Measurements from ENCODE around the gene TRIM5. TPM values are rescaled to one million over a fixed set of nuclear protein-coding genes. Genes with fewer than 3 reads are reported as not detected.

TRIM5 gene
- total and polyA plus RNA-seq, 2 donors (not counting 1 experiment from before 2014, with no cell fraction given), result 10.1 to 39.5 TPM

DNA sequence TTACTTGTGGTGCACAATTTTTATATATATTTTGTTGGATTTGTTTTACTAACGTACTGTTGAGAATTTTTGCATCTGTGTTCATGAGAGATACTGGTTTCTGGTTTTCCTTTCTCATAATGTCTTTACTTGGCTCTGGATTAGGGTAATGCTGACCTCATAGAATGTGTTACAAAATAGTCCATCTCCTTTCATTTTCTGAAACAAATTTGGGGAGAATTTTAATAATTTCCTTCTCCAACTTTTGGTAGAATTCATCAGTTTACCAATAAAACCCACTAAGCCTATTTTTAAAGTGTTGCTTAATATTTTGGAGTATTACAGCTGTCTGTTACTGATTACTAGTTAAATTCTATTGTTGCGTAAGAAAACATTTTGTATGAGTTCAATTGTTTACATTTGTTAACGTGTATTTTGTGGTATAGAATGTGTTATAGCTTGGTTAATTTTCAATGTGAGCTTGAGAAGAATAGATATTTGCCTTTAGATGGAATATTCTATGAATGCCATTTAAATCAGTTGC lies 16.2 kb upstream of the TRIM5 start:
- no peak overlapping the region for H3K4me3 ChIP-seq (ENCODE audit: control extremely low read depth in 1 of 5, extremely low read depth in 1 of 5, insufficient read depth in 1 of 5, low read depth in 2 of 5, low read length in 4 of 5)
- DNase-seq, result no peak
- no peaks in the 10 kb centered on the region for H3K9me3 Mint-ChIP-seq (ENCODE audit: insufficient read depth)
- TF ChIP-seq EZH2 (IDR thresholded peaks at IDR 0.05; ENCODE audit: borderline replicate concordance, insufficient read depth, low read depth, low read length, poor library complexity, severe bottlenecking), result no peak
- TF ChIP-seq, protein P1, sequence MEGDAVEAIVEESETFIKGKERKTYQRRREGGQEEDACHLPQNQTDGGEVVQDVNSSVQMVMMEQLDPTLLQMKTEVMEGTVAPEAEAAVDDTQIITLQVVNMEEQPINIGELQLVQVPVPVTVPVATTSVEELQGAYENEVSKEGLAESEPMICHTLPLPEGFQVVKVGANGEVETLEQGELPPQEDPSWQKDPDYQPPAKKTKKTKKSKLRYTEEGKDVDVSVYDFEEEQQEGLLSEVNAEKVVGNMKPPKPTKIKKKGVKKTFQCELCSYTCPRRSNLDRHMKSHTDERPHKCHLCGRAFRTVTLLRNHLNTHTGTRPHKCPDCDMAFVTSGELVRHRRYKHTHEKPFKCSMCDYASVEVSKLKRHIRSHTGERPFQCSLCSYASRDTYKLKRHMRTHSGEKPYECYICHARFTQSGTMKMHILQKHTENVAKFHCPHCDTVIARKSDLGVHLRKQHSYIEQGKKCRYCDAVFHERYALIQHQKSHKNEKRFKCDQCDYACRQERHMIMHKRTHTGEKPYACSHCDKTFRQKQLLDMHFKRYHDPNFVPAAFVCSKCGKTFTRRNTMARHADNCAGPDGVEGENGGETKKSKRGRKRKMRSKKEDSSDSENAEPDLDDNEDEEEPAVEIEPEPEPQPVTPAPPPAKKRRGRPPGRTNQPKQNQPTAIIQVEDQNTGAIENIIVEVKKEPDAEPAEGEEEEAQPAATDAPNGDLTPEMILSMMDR (IDR thresholded peaks at IDR 0.05), result no peak
- H2AFZ ChIP-seq (ENCODE audit: insufficient read depth, low read depth, low read length, poor library complexity, severe bottlenecking), result no peak overlapping the region
- H3K4me2 ChIP-seq (replicated peaks; ENCODE audit: low read depth, low read length, poor library complexity, severe bottlenecking), result peak overlapping the region; percentile 60
- intact Hi-C loops (cut with micrococcal nuclease), result no loop called here
- ChIA-PET POLR2A (interaction anchor here (0.7 to 1.5 kb wide), 3 partner anchors 11 to 16 kb away, joined by 3 to 9 read pairs (median 5); partner anchors contain the start of genes TRIM22 and TRIM5), CTCF (interaction anchor here (0.8 to 4.5 kb wide), 4 partner anchors 10 to 17 kb away, joined by 3 to 42 read pairs (median 19); partner anchors contain the start of genes TRIM22 and TRIM5)
- H3K79me2 ChIP-seq (ENCODE audit: control insufficient read depth, insufficient read depth, low read length), result peaks cover 85% of the 10 kb centered on the region
- no peaks in the 10 kb centered on the region for H3K27me3 Mint-ChIP-seq
- no peak overlapping the region for H3K9ac ChIP-seq (ENCODE audit: low read length)
- H3K36me3 ChIP-seq (replicated peaks in 1 of 2; ENCODE audit: control extremely low read depth in 1 of 2, control insufficient read depth in 1 of 2, extremely low read depth in 1 of 2, insufficient read depth in 2 of 2, low read length in 1 of 2), result peaks cover 17 to 79% of the 10 kb centered on the region in 2 experiments
- peak overlapping the region; percentile 93 for H3K27ac Mint-ChIP-seq
- H3K27ac ChIP-seq (ENCODE audit: low read length in 2 of 2), result peak overlapping the region; percentile 31 to 33
- peaks cover 33% of the 10 kb centered on the region for H4K20me1 ChIP-seq (ENCODE audit: control insufficient read depth, insufficient read depth, low read length, poor library complexity, severe bottlenecking)
- peaks cover 11 to 18% of the 10 kb centered on the region in 2 donors for H3K4me1 ChIP-seq (ENCODE audit: control insufficient read depth in 2 of 2, insufficient read depth in 2 of 2, low read length in 2 of 2)
- peak overlapping the region; percentile 83 for H3K4me3 Mint-ChIP-seq
- peaks cover 62% of the 10 kb centered on the region for H3K4me1 Mint-ChIP-seq
- no peaks in the 10 kb centered on the region for H3K27me3 ChIP-seq (replicated peaks in 1 of 4; ENCODE audit: control extremely low read depth in 1 of 4, control insufficient read depth in 3 of 4, insufficient read depth in 4 of 4, low read length in 3 of 4)
- WGBS (ENCODE audit: insufficient coverage), result 38% methylated on average over 2 of the region's 3 CpGs
- no peak for ATAC-seq (ENCODE audit: low read depth)
- no peaks in the 10 kb centered on the region for H3K9me3 ChIP-seq (ENCODE audit: control extremely low read depth in 1 of 3, control insufficient read depth in 2 of 3, insufficient read depth in 1 of 3, low read length in 2 of 3)

GRCh38 chr11:5700421-5701054 lies 15.7 kb upstream of the TRIM5 start:
- Histone ChIP-seq H3K9me3 (ENCODE audit: control extremely low read depth in 1 of 3, control insufficient read depth in 2 of 3, insufficient read depth in 1 of 3, low read length in 2 of 3) (no peaks in the 10 kb centered on the region), H4K20me1 (ENCODE audit: control insufficient read depth, insufficient read depth, low read length, poor library complexity, severe bottlenecking) (peaks cover 37% of the 10 kb centered on the region), H3K4me1 (ENCODE audit: control insufficient read depth in 2 of 2, insufficient read depth in 2 of 2, low read length in 2 of 2) (peaks cover 14 to 23% of the 10 kb centered on the region in 2 donors), H3K9ac (ENCODE audit: low read length) (peak overlapping the region; percentile 31), H3K4me2 (replicated peaks; ENCODE audit: low read depth, low read length, poor library complexity, severe bottlenecking) (peak overlapping the region; percentile 60), H3K27me3 (replicated peaks in 1 of 4; ENCODE audit: control extremely low read depth in 1 of 4, control insufficient read depth in 3 of 4, insufficient read depth in 4 of 4, low read length in 3 of 4) (no peaks in the 10 kb centered on the region), H3K4me3 (ENCODE audit: control extremely low read depth in 1 of 5, extremely low read depth in 1 of 5, insufficient read depth in 1 of 5, low read depth in 2 of 5, low read length in 4 of 5) (peak overlapping the region in 3 of 5 experiments; percentile 29 to 49 (median 31)), H3K79me2 (ENCODE audit: control insufficient read depth, insufficient read depth, low read length) (peaks cover 87% of the 10 kb centered on the region), H3K36me3 (replicated peaks in 1 of 2; ENCODE audit: control extremely low read depth in 1 of 2, control insufficient read depth in 1 of 2, extremely low read depth in 1 of 2, insufficient read depth in 2 of 2, low read length in 1 of 2) (peaks cover 17 to 78% of the 10 kb centered on the region in 2 experiments), H3K27ac (ENCODE audit: low read length in 2 of 2) (peak overlapping the region; percentile 33 to 76), H2AFZ (ENCODE audit: insufficient read depth, low read depth, low read length, poor library complexity, severe bottlenecking) (peak overlapping the region; percentile 47)
- Mint-ChIP-seq H3K27me3 (no peaks in the 10 kb centered on the region), H3K4me3 (peak overlapping the region; percentile 83), H3K4me1 (peaks cover 68% of the 10 kb centered on the region), H3K27ac (peak overlapping the region; percentile 93), H3K9me3 (ENCODE audit: insufficient read depth) (no peaks in the 10 kb centered on the region)
- intact Hi-C loops (cut with micrococcal nuclease), result loop anchor here (1.0 kb wide), 2 partner anchors 11 to 16 kb away; partner anchors contain the start of gene TRIM22
- DNase-seq (peak; percentile 54), ATAC-seq (ENCODE audit: low read depth) (peak; percentile 73)
- ChIA-PET POLR2A (interaction anchor here (1.5 kb wide), 1 partner anchor 11 kb away, joined by 9 read pairs; the partner anchor contains the start of gene TRIM22), CTCF (interaction anchor here (0.8 to 4.5 kb wide), 5 partner anchors 10 to 16 kb away, joined by 3 to 42 read pairs (median 6); partner anchors contain the start of genes TRIM22 and TRIM5)
- WGBS (ENCODE audit: insufficient coverage), result no CpG with 5 or more reads among the region's 10 CpGs
- no peak for TF ChIP-seq EZH2 (IDR thresholded peaks at IDR 0.05; ENCODE audit: borderline replicate concordance, insufficient read depth, low read depth, low read length, poor library complexity, severe bottlenecking)
- TF ChIP-seq, protein P1 (IDR thresholded peaks at IDR 0.05), result no peak

Data from B cell (primary cell).